ENCODE results near the gene GSPT1. TPM values are rescaled to one million over a fixed set of nuclear protein-coding genes. Genes with fewer than 3 reads are reported as not detected.

The GSPT1 gene
- total RNA-seq, 1 experiment from 2014 or later = 102 TPM

Other genes starting within 250 kb of the GSPT1 start
- 7.1 and 7.2 TPM in 2 replicates for gene SNN, start 247.5 kb downstream of the GSPT1 start, total RNA-seq (2014; rRNA removed; shearing (Covaris generic))
- gene TXNDC11, start 173.1 kb downstream of the GSPT1 start, total RNA-seq (2014; rRNA removed; shearing (Covaris generic)) = 18.8 and 21.7 TPM in 2 replicates
- gene ZC3H7A, start 118.7 kb downstream of the GSPT1 start, total RNA-seq (2014; rRNA removed; shearing (Covaris generic)) = 22.1 and 32.4 TPM in 2 replicates
- gene RSL1D1, start 64.4 kb downstream of the GSPT1 start, total RNA-seq (2014; rRNA removed; shearing (Covaris generic)) = 118 and 137 TPM in 2 replicates
- 1.3 and 5.0 TPM in 2 replicates for gene NPIPB2, start 26.1 kb upstream of the GSPT1 start, total RNA-seq (2014; rRNA removed; shearing (Covaris generic))
- gene TNFRSF17, start 49.3 kb upstream of the GSPT1 start, total RNA-seq (2014; rRNA removed; shearing (Covaris generic)) = 0.48 TPM in 1 of 2 replicates, not detected in the other
- 4.9 and 9.9 TPM in 2 replicates for gene SNX29, start 60.8 kb upstream of the GSPT1 start, total RNA-seq (2014; rRNA removed; shearing (Covaris generic))